TTC549 (cell line): ENCODE data around the gene KRT82.
"Not testable (repeated sequence)": the region's sequence is repeated elsewhere in the genome, so short reads cannot be mapped to it uniquely, and the experiment has no call there.

Experiments used
- FAIRE-seq: peaks from 2 replicates; lab custom pipeline; 2012; peaks lifted over from hg19 to GRCh38; lab: Jason Lieb, UNC

The KRT82 gene

DNA sequence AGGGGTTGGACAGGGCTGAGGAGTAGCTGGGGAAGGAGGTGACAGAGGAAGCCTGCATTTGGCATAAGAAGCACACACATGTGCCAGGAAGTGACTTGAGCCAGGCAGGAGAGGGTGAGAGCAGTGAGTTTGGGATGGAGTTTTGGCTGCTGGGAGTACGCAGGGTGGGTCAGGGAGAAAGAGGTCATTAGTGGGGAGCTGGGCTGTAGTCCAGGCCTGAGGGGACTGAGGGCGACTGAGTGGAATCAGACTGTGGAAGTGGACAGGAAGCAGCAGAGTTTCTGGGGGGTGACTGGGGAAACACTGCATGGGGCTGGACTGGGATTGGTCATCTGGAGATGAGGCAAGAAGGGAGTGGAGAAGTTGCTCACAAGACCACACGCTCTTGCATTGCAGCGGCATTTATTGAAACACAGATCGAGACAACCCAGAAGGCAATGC lies 46.5 kb downstream of the KRT82 start:
- no peak for FAIRE-seq

DNA sequence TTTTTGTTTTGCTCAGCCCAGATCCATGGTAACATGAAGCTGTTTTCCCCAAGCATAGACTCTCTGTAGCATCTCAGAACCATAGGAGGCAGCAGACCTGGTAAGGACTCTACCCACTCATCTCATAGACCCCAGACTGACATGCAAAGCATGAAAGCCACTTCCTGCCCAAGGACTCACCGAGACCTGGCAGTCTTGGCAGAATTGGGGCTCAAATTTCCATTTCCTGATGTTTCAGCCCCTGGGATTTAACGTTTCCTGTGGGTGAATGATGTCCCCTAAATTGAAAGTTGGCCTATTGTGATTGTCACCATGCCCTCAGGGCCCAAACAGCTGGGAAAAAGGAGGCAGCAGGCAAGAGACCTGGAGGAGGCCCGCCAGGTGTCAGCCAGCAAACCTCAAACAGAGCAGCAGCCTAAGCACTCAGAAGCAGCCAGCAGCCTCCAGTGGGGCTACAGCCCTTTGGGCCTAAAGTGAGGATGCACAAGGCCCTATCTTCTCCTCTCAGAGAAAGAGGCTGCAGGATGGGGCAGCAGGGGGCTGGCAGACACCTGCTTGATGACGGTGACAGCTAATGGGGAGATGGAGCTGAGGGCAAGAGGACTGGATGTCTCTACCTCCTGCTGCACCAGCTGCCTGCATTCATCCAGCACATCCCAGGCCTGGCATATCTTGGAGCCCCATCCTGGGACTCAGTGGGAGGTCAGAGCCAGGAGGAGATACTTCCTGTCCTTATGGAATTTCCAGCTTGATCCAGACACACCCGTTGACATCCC lies 47.4 kb downstream of the KRT82 start:
- FAIRE-seq: no peak

DNA sequence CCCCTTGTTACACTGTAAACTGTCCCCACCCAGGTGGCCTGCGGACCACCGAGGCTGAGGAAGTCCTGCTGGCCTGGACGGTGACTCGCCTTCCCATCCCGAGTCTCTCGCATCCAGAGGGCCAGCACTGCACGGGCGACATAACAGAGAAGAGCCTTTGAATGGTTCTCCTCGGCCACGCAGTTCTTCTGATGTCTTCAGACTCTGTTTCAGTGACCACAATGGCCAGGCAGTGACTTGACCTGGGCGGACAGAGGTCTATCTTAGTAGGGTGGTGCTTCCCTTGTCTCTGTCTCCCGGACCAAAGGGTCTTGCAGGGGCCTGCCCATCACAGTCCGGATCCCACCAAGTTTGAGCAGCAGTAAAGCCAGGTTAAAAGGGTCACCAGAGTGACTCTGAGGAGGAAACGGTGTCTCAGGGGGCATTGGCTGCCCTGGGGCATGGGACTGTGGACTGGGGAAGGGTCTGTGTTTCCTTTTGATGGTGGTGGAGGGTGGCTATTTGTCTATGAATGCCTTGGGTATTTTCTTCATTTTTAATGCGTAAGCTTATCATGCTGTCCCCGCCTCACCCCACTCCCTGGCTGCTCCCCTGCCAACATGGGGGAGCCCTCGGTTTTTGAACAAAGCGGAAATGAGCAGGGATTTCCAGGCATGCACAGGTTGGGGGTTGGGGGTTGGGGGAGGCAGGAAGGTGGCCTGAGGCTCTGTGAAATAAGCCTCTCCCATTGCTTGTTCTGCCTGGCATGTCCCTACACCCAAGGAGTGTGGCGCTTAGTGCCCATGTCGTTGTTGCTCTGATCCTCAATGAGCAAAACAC lies 49.2 kb downstream of the KRT82 start:
- no peak for FAIRE-seq

DNA sequence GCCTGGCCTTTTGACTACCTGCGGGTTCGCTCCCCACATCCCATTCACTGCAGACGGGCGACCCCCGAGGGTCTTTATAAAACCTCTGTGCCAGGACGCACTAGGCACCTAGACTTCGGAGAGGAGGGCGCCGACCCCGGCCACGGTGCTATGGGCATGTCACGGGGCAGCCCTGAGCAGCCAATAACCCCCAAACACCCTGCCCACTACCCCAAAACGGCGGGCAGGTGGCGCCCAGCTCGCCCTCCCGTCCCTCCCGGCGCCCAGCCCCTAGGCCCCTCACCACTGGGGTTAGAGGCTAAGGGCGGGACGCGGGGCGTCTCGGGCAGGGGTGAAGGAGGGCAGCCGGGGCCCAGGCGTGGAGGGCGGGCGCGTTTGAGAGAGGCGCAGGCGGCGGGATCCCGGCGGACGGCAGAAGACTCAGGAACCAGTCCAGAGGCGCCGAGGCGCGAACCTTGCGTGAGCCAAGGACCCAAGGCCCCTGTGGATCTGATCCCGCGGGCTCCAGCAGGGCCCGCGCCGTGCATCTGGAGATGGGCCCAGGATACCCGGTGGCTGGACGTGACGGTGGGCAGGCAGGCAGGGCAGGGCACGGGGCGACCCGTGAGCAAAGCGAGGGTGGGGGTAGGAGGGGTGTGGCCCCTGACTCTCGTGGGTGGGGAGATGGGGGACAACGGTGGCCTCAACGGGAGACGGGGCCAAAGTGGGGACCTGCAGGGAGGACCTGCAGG lies 49.9 kb downstream of the KRT82 start:
- no peak for FAIRE-seq

DNA sequence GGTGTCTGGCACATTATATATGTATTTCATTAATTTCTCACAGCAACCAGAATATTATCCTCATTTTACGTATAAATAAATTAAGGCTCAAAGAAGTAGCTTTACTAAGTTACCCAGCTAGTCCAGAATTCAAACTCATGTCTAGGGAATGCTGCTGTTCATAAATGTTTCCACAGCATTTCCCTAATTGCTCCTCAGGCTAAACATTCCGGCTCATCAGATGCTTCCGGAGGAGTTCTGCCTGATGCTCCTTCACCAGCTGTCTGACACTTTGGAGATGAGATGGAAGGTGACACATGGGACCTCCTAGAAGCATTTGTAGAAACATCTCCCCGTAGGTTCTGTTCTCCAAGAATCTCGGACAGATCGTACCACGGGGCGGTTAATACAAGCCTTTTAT lies 51.0 kb downstream of the KRT82 start:
- no peak for FAIRE-seq

DNA sequence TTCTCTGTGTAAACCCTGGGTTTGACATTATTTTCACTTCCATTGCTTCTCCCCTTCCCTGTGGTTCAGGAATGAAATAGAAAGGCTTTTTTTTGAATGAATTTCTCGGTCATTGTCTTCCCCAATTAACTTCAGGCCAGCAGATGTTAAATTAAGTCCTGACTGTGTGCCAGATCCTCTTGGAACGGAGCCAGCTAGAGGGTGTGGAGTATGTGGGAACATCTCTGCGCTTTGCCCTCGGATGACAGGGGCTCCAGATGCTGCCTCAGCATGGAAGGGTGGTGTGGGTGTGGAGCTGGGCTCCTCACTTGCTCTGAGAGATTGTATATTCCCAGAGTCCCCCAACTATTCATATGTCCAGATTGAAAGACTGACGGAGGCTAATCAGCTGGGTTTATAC lies 51.9 kb downstream of the KRT82 start:
- no peak for FAIRE-seq

DNA sequence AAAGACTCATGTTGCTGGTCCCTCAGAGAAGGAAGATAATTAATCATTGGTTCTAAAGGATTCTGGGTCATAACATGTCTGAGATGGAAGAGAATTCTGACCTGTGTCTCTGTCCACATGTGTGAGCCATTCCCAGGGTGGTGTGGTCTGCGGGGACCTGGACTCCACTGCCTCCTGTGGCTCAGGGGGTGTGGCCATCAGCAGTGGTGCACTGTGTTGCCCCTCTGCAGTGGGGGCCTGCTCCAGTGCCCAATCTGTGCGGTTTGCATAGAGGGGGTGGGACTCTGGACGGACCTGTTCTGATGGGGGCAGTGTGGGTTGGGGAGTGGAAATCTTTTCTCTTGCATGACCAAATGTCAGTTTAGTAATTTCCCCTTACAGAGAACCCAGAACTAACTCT lies 52.4 kb downstream of the KRT82 start:
- no peak for FAIRE-seq

DNA sequence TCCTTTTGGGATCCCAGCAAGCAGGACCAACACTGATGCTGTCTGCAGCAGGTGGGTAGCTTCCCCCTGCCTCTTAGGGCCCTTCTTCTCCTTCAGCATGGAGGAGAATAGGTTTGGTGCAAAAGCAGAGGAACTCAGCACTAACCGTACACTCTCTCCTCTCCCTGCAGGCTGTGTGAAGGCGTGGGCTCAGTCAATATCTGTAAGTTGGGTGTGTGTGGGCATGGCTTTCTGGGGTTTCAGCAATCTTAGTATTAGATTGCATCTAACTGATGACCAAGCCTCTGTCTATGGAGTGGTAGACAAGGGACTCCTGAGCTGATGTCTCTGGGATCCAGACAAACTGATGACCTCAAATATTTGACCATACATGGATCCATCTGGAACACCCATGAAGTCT lies 53.2 kb downstream of the KRT82 start:
- no peak for FAIRE-seq

DNA sequence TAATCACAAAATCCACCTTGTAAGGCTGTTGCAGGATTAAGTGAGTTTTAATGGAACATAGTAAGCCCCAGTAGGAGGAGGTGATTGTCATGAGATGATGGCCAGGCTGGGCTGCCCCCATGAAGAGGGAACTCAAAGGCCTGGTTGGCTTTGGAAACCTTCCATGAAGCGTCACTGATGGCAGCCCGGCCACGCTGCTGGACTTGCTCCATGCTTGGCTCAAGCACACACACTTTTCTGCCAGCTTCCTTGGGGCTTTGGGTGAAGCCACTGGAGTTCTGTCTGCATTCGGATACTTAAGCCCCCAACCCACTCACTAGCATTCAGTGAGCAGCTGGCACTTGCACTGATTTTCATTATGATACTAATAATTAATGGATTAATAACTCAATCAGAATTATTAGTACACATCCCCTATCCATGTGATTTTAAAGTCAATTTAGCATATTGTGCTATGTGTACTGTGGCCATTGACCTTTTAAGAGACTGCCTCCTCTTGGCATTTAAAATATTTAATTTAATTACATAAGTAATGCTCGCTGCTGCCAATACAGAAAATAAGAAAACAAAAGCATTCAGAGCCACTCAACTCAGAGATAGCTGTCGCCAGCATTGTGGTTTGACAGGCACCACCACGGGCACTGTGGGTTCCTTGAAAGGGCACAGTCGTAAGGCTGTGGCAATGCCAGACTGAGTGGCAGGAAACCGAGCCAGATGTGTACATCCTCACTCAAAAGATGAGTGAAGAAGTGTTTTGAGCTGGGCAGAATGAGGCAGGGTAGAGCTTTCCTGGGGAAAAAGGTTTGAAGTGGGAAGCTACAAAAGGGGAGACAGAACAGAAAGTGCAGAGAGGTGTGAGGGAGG lies 54.7 kb downstream of the KRT82 start:
- FAIRE-seq: no peak

DNA sequence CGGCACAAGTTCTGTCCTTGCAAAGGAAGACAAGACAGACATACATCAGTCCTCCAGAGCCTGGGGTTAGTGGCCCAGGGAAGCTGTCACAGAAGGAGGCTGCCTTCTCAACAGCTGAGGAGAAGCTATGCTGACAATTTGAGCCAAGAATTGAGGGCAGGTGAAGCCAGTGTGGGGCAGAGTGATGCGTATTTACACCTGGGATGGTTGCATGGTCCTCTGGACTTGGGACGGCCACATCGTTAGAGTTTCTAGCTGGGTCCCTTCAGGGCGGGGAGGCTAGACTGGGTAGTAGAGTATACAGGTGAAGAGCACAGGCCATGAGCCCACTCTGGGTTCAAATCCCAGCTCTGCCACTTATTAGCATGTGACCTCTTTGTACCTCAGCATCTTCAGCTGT lies 55.3 kb downstream of the KRT82 start:
- no peak for FAIRE-seq

DNA sequence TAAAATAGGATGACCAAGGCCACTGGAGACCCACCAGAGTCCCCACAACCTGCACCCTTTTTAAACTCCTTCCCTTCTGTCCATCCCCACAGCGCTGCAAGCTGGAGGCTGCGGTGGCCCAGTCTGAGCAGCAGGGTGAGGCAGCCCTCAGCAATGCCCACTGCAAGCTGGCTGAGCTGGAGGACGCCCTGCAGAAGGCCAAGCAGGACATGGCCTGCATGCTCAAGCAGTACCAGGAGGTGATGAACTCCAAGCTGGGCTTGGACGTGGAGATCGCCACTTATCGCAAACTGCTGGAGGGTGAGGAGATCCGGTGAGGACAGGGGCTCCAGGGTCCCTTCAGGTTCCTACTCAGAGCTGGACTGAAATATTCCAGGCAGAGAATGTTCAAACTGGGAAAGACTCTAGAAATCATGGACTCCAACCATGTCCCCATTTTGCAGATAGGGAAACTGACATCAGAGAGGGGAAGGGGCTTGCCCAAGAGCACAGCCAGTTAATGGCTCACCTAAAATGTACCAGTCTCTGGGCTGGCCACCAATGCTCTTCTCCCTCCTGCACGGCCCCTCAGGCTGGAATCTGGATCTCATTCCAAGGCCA lies 56.0 kb downstream of the KRT82 start:
- no peak for FAIRE-seq

DNA sequence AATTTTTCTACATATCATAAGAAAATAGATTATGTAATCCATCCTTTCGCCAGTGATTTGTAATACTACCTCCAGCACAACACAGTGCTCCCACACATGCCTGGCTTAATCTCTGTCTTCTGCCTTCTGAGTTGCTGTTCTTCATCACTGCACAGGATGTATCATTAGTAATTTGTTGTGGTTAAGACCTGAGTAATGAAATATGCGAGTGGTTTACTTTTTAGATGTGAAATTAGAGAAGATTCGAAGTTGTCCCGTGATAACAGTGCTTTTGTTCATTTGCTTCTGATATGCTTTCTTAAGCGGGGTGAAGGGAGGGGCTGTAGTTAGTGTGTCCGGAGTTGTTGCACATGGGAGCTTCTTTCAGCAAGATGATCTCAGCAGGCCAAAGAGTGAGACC lies 56.9 kb downstream of the KRT82 start:
- FAIRE-seq: no peak

DNA sequence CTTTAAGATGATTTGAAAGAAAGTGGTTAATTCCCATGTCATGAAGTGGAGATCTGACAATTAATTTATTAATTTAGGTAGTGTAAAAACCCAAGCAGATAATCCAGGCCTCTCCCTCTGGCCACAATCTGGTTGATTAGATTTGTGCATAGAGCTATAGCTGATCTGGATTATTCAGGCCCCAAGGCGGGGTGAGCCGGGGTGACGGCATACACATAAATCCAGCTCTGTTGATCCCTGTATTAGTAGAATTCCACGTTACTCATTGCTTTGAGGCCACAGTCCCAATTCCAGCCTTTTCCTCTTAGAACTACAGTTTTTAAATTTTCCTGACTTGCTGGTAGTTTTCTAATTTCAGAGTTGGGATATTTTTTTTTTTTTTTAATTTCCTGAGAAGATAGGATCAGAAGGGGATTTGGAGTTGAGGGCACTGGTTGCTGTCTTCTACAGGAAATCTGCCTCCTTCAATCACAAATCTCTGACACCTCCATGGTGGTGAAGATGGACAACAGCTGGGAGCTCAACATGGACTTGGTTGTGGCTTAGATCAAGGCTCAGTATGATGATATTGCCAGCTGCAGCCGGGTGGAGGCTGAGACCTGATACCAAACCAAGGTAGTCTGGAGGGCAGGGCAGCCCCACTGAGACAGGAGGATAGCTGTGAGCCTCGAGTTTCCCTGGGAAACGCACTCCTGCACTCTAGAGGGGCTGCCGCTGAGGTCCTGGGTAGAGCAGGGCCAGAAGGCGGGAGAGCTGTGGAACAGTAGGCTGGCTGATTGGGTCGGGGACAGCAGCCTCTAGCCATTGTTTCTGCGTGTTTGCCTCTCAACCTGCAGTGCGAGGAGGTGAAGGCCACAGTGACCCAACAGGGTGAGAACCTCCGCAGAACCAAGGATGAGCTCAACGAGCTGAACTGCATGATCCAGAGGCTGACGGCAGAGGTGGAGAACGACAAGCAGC lies 58.3 kb downstream of the KRT82 start:
- FAIRE-seq: no peak

DNA sequence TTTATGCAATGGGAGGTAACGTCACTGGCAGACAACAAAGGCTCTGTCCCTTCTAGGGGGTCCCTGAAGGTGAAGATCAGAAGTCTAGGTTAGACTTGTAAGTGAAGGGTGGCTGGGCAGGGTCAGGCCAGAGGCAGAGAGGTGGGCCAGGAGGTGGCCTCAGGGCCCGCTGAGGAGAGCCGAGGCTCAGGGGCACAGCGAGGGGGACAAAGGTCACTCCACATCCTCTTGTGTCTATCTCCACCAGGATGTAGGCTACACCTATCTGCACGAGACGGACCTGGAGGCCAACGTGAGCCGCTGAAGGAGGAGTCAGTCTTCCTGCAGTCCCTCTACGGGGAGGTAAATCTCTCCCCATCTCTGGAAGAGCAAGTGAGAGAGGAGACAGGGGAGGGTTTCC lies 59.1 kb downstream of the KRT82 start:
- no peak for FAIRE-seq

DNA sequence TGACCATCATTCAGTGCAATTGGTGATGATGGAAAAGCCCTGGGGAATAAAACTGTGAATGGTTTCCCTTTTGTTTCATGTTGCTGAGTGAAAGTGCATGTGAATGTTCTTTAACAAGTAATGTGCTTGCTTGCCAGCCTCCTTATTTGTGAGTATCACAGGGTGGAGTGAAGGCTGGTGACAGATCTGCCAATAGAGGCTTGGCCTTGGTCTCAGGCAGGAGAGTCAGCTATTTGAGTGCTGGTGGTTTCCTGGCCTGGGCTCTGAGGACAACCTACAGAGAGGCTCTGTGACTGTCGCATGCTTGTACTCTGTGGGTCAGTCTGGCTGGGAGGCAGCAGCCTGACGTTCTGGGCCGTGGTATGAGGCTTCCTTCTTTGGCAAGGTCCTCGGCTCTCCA lies 59.5 kb downstream of the KRT82 start:
- no peak for FAIRE-seq

DNA sequence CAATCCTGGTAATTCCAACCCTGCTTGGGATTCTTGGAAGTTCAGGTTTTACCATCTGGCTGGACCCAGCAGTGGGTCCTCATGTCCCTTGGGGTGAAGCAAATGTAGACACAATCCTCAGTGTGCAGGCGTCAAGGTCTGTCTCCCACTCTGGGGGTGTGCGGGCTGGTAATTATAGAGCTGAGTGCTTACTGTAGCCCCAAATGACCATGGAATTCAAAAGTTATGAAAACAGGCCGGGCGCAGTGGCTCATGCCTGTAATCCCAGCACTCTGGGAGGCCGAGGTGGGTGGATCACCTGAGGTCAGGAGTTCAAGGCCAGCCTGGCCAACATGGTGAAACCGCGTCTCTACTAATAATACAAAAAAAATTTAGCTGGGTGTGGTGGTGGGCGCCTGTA lies 61.1 kb downstream of the KRT82 start:
- not testable (repeated sequence) for FAIRE-seq

DNA sequence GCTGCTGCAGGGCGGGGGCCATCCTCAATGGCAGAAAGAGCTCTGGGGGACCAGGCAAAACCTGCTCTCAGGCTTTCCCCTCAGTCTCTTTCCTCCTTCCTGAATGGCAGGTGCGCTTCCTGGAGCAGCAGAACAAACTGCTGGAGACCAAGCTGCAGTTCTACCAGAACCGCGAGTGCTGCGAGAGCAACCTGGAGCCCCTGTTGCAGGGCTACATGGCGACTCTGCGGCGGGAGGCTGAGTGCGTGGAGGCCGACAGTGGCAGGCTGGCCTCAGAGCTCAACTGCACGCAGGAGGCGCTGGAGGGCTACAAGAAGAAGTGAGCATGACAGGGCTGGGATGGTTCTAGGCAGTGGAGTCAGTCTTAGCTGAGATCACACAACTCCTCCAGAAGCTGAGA lies 62.0 kb downstream of the KRT82 start:
- no peak for FAIRE-seq
